ENCODE results near the gene DOCK2. TPM values are rescaled to one million over a fixed set of nuclear protein-coding genes. Genes with fewer than 3 reads are reported as not detected.

Gene DOCK2
- total RNA-seq, 1 experiment from 2014 or later, result 1.4 TPM

DNA sequence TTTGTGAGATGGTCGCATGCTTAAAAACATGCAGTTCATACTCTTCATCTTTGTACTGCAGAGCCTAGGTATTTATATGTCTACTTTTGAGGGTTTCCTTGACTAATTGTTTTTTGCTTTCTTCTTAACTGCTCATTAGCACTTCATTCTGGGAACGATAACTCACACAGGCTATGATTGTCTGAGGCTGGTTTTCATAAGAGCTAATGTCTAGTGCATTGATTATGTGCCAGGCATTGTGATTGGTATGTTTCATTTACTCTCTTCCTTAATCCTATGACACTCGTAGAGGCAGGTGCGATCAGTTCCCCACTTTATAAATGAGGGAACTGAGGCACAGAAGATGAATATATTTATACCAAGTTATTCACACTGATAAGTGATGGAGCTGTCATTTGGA, 249.6 kb downstream of the DOCK2 start:
- Histone ChIP-seq H3K4me3 (ENCODE audit: low read depth in 2 of 2, low read length in 2 of 2) (no peak overlapping the region), H3K9me3 (ENCODE audit: control insufficient read depth, insufficient read depth, low read depth, low read length) (no peaks in the 10 kb centered on the region), H3K36me3 (ENCODE audit: control insufficient read depth, insufficient read depth, low read length) (no peaks in the 10 kb centered on the region), H3K4me1 (ENCODE audit: control insufficient read depth, insufficient read depth, low read length) (no peaks in the 10 kb centered on the region), H3K27ac (ENCODE audit: low read length) (no peak overlapping the region), H3K27me3 (ENCODE audit: control insufficient read depth, insufficient read depth, low read length) (no peaks in the 10 kb centered on the region)
- intact Hi-C loops (cut with micrococcal nuclease; ENCODE audit: unreplicated experiment) (no loop called here), in situ Hi-C loops (cut with HindIII; ENCODE audit: low pct_unique_long_range_greater_than_20kb, low sequenced_read_pairs) (no loop called here)
- BruUV-seq (replicated peaks), result no TSS peak
- TF ChIP-seq, protein P1, sequence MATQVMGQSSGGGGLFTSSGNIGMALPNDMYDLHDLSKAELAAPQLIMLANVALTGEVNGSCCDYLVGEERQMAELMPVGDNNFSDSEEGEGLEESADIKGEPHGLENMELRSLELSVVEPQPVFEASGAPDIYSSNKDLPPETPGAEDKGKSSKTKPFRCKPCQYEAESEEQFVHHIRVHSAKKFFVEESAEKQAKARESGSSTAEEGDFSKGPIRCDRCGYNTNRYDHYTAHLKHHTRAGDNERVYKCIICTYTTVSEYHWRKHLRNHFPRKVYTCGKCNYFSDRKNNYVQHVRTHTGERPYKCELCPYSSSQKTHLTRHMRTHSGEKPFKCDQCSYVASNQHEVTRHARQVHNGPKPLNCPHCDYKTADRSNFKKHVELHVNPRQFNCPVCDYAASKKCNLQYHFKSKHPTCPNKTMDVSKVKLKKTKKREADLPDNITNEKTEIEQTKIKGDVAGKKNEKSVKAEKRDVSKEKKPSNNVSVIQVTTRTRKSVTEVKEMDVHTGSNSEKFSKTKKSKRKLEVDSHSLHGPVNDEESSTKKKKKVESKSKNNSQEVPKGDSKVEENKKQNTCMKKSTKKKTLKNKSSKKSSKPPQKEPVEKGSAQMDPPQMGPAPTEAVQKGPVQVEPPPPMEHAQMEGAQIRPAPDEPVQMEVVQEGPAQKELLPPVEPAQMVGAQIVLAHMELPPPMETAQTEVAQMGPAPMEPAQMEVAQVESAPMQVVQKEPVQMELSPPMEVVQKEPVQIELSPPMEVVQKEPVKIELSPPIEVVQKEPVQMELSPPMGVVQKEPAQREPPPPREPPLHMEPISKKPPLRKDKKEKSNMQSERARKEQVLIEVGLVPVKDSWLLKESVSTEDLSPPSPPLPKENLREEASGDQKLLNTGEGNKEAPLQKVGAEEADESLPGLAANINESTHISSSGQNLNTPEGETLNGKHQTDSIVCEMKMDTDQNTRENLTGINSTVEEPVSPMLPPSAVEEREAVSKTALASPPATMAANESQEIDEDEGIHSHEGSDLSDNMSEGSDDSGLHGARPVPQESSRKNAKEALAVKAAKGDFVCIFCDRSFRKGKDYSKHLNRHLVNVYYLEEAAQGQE (IDR thresholded peaks at IDR 0.05; ENCODE audit: insufficient read depth in 1 of 2, low read depth in 2 of 2, low read length in 1 of 2), result no peak
- TF ChIP-seq, protein P2, sequence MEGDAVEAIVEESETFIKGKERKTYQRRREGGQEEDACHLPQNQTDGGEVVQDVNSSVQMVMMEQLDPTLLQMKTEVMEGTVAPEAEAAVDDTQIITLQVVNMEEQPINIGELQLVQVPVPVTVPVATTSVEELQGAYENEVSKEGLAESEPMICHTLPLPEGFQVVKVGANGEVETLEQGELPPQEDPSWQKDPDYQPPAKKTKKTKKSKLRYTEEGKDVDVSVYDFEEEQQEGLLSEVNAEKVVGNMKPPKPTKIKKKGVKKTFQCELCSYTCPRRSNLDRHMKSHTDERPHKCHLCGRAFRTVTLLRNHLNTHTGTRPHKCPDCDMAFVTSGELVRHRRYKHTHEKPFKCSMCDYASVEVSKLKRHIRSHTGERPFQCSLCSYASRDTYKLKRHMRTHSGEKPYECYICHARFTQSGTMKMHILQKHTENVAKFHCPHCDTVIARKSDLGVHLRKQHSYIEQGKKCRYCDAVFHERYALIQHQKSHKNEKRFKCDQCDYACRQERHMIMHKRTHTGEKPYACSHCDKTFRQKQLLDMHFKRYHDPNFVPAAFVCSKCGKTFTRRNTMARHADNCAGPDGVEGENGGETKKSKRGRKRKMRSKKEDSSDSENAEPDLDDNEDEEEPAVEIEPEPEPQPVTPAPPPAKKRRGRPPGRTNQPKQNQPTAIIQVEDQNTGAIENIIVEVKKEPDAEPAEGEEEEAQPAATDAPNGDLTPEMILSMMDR (IDR thresholded peaks at IDR 0.05), result no peak
- TF ChIP-seq TCF7L2 (IDR thresholded peaks at IDR 0.05; ENCODE audit: low read depth, low read length) (no peak), SIN3A (IDR thresholded peaks at IDR 0.05; ENCODE audit: borderline replicate concordance, insufficient read depth, low read depth, low read length) (no peak)
- ChIA-PET CTCF (no interaction called here), POLR2A (no interaction called here)
- ATAC-seq (no peak), DNase-seq (ENCODE audit: low read depth, low spot score) (no peak)

DNA sequence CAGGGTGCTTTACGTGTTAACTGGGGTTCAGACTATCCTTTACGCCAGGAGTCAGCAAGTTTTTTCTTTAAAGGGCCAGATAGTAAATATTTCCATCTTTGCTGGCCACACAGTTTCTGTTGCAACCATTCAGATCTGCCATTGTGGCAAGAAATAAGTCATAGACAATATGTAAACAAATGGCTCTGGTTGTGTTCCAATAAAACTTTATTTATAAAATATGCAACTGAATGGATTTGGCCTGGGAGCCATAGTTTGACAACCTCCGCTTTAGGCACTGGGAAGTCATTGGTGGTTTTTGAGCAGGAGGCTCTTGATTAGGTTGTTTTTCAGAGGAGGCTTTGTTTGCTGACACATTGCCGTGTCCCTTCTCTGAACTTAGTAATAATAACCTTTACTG, 252.5 kb downstream of the DOCK2 start:
- in situ Hi-C loops (cut with HindIII; ENCODE audit: low pct_unique_long_range_greater_than_20kb, low sequenced_read_pairs), result no loop called here
- Histone ChIP-seq H3K27me3 (ENCODE audit: control insufficient read depth, insufficient read depth, low read length) (no peaks in the 10 kb centered on the region), H3K36me3 (ENCODE audit: control insufficient read depth, insufficient read depth, low read length) (no peaks in the 10 kb centered on the region), H3K9me3 (ENCODE audit: control insufficient read depth, insufficient read depth, low read depth, low read length) (no peaks in the 10 kb centered on the region), H3K4me3 (ENCODE audit: low read depth in 2 of 2, low read length in 2 of 2) (no peak overlapping the region), H3K27ac (ENCODE audit: low read length) (no peak overlapping the region), H3K4me1 (ENCODE audit: control insufficient read depth, insufficient read depth, low read length) (no peaks in the 10 kb centered on the region)
- ATAC-seq, result no peak
- ChIA-PET POLR2A (no interaction called here), CTCF (no interaction called here)
- no peak for DNase-seq (ENCODE audit: low read depth, low spot score)
- intact Hi-C loops (cut with micrococcal nuclease; ENCODE audit: unreplicated experiment), result no loop called here
- TF ChIP-seq SIN3A (IDR thresholded peaks at IDR 0.05; ENCODE audit: borderline replicate concordance, insufficient read depth, low read depth, low read length) (no peak), POLR2AphosphoS5 (IDR thresholded peaks at IDR 0.05; ENCODE audit: low read depth, low read length) (no peak), TCF7L2 (IDR thresholded peaks at IDR 0.05; ENCODE audit: low read depth, low read length) (no peak)
- TF ChIP-seq, protein P1 (IDR thresholded peaks at IDR 0.05; ENCODE audit: insufficient read depth in 1 of 2, low read depth in 2 of 2, low read length in 1 of 2), result no peak
- TF ChIP-seq, protein P2 (IDR thresholded peaks at IDR 0.05), result no peak
- no TSS peak for BruUV-seq (replicated peaks)
